ENCODE measurements around the gene SHMT1. TPM values are rescaled to one million over a fixed set of nuclear protein-coding genes. Genes with fewer than 3 reads are reported as not detected.

The SHMT1 gene
- total RNA-seq, 1 donor from 2014 or later = 20.5 TPM

DNA sequence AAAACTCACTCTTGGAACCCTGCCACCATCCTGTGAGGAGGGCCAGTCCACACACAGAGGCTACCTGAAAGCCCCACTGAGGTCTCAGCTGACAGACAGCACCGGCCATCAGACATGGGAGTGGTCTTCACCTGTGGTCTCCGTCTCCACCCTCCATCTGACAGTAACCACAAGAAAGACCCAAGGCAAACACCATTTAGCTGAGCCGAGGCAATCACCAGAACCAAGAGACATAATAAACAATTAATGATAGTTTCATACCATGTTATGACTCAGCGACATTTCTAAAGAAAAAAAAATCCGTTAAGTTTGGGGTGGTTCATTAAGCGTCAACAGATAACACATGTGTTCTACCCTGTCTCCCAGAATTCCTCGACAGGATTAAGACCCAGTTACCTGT is 8.1 kb upstream of the SHMT1 start:
- H3K9me3 Mint-ChIP-seq = peaks cover 6% of the 10 kb centered on the region
- no peaks in the 10 kb centered on the region for H3K36me3 Mint-ChIP-seq
- H3K4me3 Mint-ChIP-seq = no peak overlapping the region
- no peak for DNase-seq (ENCODE audit: low spot score in 2 of 2, unreplicated experiment in 2 of 2)
- H3K4me1 Mint-ChIP-seq = no peaks in the 10 kb centered on the region
- H3K27ac Mint-ChIP-seq = no peak overlapping the region
- H3K27me3 Mint-ChIP-seq (ENCODE audit: low read depth) = no peaks in the 10 kb centered on the region
- TF ChIP-seq, protein P1, sequence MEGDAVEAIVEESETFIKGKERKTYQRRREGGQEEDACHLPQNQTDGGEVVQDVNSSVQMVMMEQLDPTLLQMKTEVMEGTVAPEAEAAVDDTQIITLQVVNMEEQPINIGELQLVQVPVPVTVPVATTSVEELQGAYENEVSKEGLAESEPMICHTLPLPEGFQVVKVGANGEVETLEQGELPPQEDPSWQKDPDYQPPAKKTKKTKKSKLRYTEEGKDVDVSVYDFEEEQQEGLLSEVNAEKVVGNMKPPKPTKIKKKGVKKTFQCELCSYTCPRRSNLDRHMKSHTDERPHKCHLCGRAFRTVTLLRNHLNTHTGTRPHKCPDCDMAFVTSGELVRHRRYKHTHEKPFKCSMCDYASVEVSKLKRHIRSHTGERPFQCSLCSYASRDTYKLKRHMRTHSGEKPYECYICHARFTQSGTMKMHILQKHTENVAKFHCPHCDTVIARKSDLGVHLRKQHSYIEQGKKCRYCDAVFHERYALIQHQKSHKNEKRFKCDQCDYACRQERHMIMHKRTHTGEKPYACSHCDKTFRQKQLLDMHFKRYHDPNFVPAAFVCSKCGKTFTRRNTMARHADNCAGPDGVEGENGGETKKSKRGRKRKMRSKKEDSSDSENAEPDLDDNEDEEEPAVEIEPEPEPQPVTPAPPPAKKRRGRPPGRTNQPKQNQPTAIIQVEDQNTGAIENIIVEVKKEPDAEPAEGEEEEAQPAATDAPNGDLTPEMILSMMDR (IDR thresholded peaks at IDR 0.05; ENCODE audit: unreplicated experiment) = no peak

DNA sequence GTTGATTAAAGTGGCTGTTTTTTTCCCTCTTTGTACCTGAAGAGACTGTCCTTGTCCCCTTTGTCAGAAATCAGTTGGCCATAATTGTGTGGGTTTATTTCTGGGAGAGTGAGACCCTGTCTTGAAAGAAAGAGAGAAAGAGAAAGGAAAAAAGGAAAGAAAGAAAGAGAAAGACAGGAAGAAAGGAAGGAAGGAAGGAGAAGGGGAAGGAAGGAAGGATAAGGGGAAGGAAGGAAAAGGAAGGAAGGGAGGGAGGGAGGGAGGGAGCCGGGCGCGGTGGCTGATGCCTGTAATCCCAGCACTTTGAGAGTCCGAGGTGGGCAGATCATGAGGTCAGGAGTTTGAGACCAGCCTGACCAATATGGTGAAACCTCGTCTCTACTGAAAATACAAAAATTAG is 7.4 kb upstream of the SHMT1 start:
- no peak overlapping the region for H3K4me3 Mint-ChIP-seq
- no peak for DNase-seq (ENCODE audit: low spot score in 2 of 2, unreplicated experiment in 2 of 2)
- no peaks in the 10 kb centered on the region for H3K4me1 Mint-ChIP-seq
- TF ChIP-seq, protein P1 (IDR thresholded peaks at IDR 0.05; ENCODE audit: unreplicated experiment) = no peak
- peaks cover 6% of the 10 kb centered on the region for H3K9me3 Mint-ChIP-seq
- no peak overlapping the region for H3K27ac Mint-ChIP-seq
- no peaks in the 10 kb centered on the region for H3K27me3 Mint-ChIP-seq (ENCODE audit: low read depth)
- H3K36me3 Mint-ChIP-seq = no peaks in the 10 kb centered on the region

DNA sequence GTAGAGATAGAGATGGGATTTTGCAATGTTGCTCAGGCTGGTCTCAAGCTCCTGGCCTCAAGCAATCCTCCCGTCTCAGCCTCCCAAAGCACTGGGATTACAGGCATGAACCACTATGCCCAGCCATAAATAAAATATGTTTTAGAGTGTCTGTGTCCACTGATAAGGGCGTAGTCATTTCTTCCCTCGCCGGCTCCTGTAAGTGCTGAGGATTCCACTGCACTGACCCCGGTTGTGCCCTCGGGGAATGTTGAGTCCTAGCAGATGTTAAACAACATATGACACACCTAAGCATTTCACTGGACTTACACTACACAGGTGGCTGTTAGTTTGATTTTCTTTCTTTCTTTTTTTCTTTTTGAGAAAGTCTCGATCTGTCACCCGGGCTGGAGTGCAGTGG is 5.6 kb upstream of the SHMT1 start:
- TF ChIP-seq, protein P1 (IDR thresholded peaks at IDR 0.05; ENCODE audit: unreplicated experiment) = no peak
- Mint-ChIP-seq H3K27ac (no peak overlapping the region), H3K36me3 (no peaks in the 10 kb centered on the region), H3K27me3 (ENCODE audit: low read depth) (no peaks in the 10 kb centered on the region), H3K9me3 (no peaks in the 10 kb centered on the region), H3K4me3 (no peak overlapping the region), H3K4me1 (no peaks in the 10 kb centered on the region)
- no peak for DNase-seq (ENCODE audit: low spot score in 2 of 2, unreplicated experiment in 2 of 2)

DNA sequence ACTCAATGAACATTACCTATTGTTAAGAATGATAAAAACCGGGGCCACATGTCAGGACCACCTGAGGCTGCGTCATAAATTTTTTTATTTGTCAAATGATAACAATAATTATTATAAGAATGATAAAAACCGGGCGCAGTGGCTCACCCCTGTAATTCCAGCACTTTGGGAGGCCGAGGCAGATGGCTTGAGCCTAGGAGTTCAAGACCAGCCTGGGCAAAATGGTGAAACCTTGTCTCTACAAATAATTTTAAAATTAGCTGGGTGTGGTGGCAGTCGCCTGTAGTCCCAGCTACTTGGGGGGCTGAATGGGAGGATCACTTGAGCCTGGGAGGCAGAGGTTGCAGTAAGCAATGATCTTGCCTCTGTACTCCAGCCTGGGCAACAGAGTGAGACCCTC is 816 bp upstream of the SHMT1 start:
- Mint-ChIP-seq H3K27ac (no peak overlapping the region), H3K4me1 (peaks cover 15% of the 10 kb centered on the region), H3K36me3 (no peaks in the 10 kb centered on the region), H3K9me3 (no peaks in the 10 kb centered on the region), H3K27me3 (ENCODE audit: low read depth) (no peaks in the 10 kb centered on the region), H3K4me3 (no peak overlapping the region)
- TF ChIP-seq, protein P1 (IDR thresholded peaks at IDR 0.05; ENCODE audit: unreplicated experiment) = no peak
- DNase-seq (ENCODE audit: low spot score in 2 of 2, unreplicated experiment in 2 of 2) = no peak

DNA sequence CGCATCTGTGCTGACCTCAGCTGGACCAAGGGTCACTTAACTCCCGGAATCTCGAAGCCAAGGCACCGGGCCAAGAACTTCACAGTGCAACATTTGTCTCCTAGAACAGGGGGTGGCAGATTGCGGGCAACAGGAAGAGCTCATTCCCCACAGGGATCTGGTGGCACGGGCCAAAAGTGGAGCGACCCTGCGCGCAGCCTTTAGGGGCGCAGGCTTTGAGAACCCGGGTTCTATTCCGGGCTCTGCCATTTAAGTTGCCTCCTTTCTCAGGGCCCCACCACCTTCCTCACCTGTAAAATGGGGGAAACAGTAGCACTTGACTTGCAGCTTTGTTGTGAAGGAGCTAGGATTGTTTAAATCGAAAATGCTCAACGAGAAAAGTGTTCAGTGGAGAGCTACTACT is 651 bp downstream of the SHMT1 start:
- no peak for DNase-seq (ENCODE audit: low spot score in 2 of 2, unreplicated experiment in 2 of 2)
- Mint-ChIP-seq H3K4me1 (peaks cover 15% of the 10 kb centered on the region), H3K9me3 (no peaks in the 10 kb centered on the region), H3K36me3 (no peaks in the 10 kb centered on the region), H3K27ac (peak overlapping the region; percentile 50), H3K4me3 (peak overlapping the region; percentile 86), H3K27me3 (ENCODE audit: low read depth) (no peaks in the 10 kb centered on the region)
- TF ChIP-seq, protein P1 (IDR thresholded peaks at IDR 0.05; ENCODE audit: unreplicated experiment) = no peak

Data from mesothelial cell of epicardium (in vitro differentiated cells).